MM.1S (cell line): ENCODE results near the gene BEND6.

Experiments
- EZH2 ChIP-seq: fragments of 300-600 bp; sonication (generic); optimal IDR thresholded peaks from 2 replicates; pipeline ENCODE3; 2017; ENCODE audit warnings: low read depth, mild to moderate bottlenecking, antibody characterized with exemption, low read length, mixed read lengths
- EZH2phosphoT487 ChIP-seq: fragments of 300-600 bp; sonication (generic); IDR thresholded peaks from 2 replicates; pipeline ENCODE4 v1.6.1; 2018; ENCODE audit warnings: antibody characterized with exemption, low read length
- TF ChIP-seq, protein P1 (sequence below): fragments of 300-600 bp; sonication (generic); IDR thresholded peaks from 2 replicates; pipeline ENCODE4 v1.5.1; 2016; ENCODE audit warnings: antibody characterized with exemption, low read length, mixed read lengths

DNA sequence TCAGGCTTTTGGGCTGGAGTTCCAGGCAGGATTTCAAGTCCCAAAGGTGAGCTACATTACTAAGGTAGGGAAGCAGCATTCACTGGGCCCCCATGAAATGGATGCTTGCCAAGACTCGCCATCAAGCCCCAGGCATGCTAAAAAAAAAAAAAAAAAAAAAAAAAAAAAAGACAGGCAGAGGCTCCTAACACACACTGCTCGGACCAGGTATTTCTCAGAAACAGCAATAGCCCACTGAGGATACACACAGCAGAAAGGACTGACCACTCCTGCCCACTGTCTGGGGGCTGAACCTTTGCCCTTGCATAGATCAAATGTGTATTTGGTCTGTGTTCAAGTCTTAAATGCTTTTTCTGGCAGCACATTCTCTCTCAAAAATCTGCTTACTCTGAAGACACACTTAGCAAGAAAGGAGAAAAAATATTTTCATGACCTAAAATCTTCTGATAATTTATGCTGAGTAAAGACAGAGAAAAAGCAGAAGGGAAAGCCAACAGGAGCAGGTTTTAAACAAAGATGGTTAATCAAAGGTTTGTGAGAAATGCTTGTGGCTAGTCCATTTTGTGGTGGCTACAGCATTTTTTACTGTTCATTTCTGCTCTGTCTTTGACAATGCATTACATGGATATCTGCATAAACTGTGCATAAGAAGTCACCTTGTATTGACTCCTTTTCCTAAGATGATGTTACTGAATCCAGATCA lies 37.9 kb upstream of the BEND6 start:
- no peak for TF ChIP-seq EZH2
- TF ChIP-seq, protein P1, sequence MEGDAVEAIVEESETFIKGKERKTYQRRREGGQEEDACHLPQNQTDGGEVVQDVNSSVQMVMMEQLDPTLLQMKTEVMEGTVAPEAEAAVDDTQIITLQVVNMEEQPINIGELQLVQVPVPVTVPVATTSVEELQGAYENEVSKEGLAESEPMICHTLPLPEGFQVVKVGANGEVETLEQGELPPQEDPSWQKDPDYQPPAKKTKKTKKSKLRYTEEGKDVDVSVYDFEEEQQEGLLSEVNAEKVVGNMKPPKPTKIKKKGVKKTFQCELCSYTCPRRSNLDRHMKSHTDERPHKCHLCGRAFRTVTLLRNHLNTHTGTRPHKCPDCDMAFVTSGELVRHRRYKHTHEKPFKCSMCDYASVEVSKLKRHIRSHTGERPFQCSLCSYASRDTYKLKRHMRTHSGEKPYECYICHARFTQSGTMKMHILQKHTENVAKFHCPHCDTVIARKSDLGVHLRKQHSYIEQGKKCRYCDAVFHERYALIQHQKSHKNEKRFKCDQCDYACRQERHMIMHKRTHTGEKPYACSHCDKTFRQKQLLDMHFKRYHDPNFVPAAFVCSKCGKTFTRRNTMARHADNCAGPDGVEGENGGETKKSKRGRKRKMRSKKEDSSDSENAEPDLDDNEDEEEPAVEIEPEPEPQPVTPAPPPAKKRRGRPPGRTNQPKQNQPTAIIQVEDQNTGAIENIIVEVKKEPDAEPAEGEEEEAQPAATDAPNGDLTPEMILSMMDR = no peak
- no peak for TF ChIP-seq EZH2phosphoT487
